ENCODE results near the gene MYO1B. TPM values are rescaled to one million over a fixed set of nuclear protein-coding genes. Genes with fewer than 3 reads are reported as not detected.

Gene MYO1B
- total RNA-seq, 1 experiment from 2014 or later: 47.5 TPM

GRCh38 chr2:191295088-191295487, 49.9 kb downstream of the MYO1B start:
- no peak for DNase-seq (ENCODE audit: extremely low read depth, low read depth)

DNA sequence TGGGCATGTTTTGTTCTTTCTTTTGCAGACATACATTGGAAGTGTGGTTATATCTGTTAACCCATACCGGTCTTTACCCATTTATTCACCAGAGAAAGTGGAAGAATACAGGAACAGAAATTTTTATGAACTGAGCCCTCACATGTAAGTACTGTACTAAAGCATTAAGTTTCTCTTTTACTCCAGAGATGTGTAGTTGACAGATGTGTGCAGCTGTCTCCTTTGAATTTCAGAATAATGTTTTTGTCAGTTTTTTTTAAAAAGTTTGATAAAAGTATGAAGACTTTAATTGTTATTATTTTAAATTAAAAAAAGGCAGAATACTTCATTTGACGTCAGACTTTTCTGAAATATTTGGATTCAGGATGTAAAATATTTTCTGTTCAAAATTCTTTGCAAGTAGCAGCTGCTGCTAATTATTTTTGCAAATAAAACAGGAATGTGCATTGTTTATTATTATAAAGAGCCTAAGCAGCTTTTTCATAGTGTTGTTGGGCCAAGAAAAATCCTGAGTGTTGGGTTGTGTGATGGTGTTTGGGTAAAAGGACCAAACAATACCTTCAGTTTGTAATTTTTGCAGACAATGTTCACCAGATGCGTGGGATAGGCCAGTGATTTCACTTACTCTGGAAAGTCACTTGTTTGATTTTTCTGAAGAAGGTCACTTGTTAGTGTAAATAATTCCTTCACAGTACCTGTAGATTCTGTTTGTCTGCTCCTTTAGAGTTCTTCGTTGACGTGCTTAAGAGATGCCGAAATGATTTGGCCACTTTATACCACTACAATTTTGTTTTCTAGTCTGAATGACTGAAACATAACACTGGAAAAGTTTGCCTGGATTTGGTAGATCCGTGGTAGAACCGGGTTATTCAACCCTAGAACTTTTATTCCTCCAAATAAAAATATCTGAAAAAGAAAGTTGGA, 51.1 kb downstream of the MYO1B start:
- no peak for DNase-seq (ENCODE audit: extremely low read depth, low read depth)

DNA sequence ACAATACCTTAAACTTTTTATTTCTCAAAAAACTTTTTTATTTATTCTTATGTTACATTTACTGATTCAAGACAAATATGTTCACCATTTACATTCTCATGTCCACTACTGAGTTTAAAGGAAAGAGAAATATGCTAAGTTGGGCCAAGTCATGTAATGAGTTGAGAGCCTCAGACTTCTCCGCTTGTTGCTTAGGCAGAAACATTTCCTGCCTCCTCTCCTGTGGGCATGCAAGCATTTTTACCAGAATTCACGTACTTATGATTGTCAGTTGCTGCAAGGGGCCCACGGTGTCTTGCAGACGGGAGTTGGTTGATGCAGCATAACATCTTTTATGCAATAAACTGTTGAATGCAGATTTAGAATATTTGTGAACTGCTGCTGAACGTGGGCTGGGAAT, 51.8 kb downstream of the MYO1B start:
- DNase-seq (ENCODE audit: extremely low read depth, low read depth): no peak

DNA sequence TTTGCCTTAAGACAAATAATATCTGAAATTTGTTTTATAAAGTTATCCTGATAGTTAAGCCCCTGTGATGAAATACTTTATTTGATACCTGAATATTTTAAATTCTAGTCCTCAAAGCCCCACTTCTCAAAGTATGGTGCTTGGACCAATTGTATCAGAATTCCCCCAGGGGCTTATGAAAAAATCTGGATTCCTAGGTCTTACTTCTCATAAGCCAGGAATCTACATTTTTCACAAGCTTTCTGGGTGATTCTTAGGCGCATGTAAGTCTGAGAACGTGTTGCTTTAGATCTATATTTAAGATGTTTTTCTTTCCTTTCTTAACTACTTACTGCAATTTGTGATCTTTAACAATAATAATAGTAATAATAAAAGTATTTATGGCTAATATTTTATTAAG, 53.1 kb downstream of the MYO1B start:
- DNase-seq (ENCODE audit: extremely low read depth, low read depth): no peak

DNA sequence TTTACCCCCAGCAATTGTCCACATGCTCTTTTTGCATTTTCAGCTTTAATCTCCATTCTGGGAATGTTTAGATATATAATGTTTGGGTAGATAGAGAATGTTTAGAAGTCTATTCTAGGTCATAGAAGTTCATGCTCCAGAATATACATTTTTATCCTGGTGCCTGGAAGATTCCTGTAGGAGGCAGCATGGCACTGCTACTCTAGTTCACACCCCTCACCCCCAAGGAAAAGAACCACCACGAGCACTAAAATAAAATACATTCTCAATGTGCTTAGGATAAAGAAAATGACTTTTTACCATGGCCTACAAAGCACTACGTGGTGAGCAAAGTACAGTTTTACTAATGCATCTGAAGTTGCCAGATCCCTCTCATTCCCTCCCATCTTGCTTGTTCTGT, 53.8 kb downstream of the MYO1B start:
- no peak for DNase-seq (ENCODE audit: extremely low read depth, low read depth)

GRCh38 chr2:191299866-191300265, 54.7 kb downstream of the MYO1B start:
- no peak for DNase-seq (ENCODE audit: extremely low read depth, low read depth)

GRCh38 chr2:191301971-191302370, 56.8 kb downstream of the MYO1B start:
- no peak for DNase-seq (ENCODE audit: extremely low read depth, low read depth)

DNA sequence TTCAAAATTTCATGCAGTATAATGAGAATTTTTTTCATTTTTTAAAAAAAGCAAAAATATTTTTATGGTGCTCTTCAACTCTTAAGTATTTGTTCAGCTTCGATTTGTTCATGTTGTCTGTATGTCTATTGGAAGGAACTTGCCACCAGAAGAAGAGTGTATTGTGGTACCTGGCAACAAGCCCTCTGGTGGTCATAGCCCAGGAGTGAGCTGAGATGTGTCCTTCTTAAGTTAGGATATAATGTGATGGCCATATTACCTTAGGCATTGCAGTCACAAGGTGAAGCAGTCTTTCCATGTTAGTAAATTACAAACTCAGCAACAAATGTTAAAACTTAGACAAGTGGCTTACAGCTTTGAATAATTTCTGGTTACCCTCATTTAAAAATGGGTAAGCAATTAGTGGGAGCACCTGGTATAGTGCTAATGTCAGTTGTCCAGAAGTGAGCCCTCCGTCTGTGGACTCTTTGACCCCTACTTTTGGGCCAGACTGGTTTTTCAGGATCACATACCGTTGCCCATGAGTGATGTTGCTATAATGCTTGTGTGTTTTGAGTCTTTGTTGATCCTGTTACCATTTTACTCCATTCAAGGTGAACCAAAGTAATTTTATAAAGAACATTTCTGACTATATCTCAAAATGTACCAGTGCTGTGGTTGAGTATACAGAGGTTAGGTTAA, 57.4 kb downstream of the MYO1B start:
- DNase-seq (ENCODE audit: extremely low read depth, low read depth): no peak

DNA sequence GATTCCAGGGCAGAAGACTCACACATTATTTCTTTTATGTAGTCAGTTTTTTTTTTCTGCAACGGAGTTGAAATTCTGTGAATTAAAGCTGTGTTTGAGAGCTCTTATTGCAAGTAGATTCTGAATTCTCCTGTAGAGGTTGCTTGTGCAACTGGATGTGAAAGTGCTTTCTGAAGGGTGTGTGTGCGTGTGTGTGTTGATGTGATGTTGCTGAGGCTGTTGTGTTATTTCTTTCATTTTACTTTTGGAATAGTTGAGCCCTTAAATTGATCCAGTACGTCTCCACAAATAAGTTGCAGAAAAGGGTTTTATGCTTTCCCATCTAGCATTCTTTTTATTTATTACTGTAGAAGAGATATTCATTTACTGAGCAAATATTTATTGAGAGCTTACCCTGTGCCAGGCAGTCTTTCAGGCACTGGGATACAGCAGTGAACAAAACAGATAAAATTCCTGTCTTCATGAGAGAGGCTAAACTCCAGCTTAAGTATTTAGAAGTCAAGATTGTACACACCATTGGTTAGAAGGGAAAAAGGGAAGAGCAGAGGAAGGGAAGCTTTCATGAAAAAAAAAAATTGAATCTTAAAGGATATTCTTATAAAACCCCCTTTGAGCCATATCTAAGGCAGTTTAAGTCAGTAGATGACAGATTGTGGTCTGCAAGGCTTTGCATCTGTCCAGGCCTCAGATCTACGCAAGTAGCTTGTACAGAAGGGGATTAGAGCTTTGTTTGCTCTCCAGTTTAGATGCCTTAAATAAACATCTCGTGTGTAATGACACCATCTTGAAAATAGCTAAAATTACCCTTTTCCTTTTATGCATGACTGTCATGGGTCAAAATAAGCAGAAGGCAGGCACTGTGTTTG, 58.2 kb downstream of the MYO1B start:
- no peak for DNase-seq (ENCODE audit: extremely low read depth, low read depth)

DNA sequence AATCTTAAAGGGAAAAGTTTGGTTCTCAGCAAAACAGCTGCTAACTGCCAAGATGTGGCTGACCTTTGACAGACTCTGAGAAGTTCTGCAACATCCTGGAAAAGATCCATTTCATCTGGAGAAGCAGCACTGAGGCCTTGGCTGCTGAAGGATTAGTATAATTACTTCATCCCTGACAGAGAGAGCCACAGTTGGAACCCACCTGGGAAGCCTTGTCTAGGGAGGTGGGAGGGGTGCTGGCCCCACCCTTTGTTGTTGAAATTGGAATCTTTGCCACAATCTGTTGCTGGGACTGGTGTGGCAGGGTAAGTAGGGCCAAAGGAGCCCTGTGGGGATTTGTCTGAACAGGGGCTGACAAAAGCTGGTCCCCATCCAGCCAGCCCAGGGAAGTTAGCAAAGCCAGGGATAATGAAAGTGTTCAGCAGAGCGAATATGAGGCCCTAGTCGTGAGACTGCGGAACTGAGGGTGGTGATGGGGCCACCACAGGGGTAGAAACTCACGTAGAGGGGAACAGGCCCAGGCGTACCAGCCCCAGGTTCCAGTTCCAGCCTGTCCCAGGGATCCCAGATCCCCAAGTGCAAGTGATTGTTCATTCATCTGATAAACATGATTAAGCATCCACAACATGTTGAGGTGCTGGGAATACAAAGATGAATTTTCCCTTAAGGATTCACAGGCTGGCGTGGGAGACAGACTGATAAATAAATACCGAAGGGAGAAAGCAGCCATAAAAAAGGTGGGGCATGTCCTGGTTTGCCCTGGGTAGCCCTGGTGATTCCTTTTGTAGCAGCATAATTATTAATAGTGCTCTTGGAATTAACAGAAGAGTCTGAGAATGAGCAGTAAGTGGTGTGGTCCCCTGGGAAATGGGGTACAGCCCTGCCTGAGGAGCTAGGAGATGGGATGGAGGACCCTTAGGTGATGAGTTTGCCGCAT, 60.0 kb downstream of the MYO1B start:
- DNase-seq (ENCODE audit: extremely low read depth, low read depth): no peak

DNA sequence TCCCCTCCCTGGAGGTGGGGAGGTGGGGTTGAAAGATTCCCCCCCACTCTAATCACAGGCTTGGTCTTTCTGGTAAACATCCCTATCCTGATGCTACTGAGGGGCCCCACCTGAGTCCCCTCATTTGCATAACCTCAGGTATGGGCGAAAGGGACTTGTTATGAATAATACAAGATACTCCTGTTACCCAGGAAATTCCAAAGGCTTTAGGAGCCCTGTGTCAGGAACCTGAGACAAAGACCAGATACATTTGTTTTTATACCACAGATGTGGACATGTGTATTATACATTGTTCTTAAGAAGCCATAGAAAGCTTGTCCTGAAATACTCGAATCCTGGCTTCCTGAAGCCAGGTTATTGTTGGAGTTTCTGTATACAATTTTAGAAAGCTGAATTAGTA, 62.8 kb downstream of the MYO1B start:
- no peak for DNase-seq (ENCODE audit: extremely low read depth, low read depth)

- no peak for DNase-seq (ENCODE audit: extremely low read depth, low read depth)
Measured at GRCh38 chr2:191311156-191311555, 66.0 kb downstream of the MYO1B start.

GRCh38 chr2:191311627-191312026, 66.4 kb downstream of the MYO1B start:
- no peak for DNase-seq (ENCODE audit: extremely low read depth, low read depth)

- no peak for DNase-seq (ENCODE audit: extremely low read depth, low read depth)
Measured at GRCh38 chr2:191312163-191312562, 67.0 kb downstream of the MYO1B start.

DNA sequence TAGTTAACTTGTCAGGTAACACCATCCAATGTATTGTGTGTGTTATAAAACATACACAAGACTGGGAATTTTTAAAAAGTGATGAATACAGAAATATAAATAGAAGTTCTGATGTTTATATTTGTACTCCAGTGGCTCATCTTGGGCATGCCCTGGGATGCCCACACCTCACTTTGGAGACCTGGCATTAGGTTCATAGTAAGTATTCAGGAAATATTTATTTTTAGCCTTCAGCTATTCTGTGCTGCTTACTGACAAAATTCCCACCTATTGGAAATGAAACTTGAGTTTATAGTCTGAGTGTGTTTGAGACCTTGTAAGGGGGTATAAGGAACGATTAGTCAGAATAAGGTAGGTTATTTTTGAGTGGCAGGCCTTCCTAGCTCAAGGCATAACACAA, 67.5 kb downstream of the MYO1B start:
- no peak for DNase-seq (ENCODE audit: extremely low read depth, low read depth)

DNA sequence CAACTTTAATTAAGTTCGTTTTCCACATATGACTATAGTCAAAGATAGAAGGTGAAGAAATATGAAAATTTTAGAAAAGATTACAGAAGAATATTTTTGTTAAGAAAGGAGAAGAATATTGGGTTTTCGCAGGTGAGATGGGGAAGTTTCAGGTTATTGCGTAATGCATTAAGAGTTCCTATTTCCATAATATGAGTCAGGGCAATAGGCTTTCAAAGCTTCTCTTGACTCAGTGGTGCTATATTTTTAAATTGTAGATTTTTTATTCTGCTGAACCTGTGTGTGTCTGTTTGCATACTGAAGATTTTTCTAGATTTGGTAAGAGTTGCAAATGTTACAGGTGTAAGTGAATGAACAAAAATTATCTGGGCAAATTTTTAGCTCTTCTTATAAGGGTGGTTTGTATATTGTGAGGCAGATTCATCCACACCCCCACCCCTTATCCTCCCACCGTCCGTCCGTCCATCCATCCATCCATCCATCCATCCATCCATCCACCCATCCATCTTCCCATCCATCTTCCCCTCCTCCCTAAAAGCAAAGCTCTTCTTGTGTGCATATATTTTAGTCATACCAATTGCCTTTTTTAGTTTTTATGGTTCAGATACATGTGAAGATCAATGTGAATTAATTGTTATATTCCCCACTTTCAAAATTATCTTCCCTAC, 69.6 kb downstream of the MYO1B start:
- DNase-seq (ENCODE audit: extremely low read depth, low read depth): no peak

- no peak for DNase-seq (ENCODE audit: extremely low read depth, low read depth)
Measured at GRCh38 chr2:191315365-191315752, 70.2 kb downstream of the MYO1B start.

- no peak for DNase-seq (ENCODE audit: extremely low read depth, low read depth)
Measured at GRCh38 chr2:191316246-191316994, 71.2 kb downstream of the MYO1B start.
